Measurements from ENCODE around the gene SCGN.

SCGN gene

DNA sequence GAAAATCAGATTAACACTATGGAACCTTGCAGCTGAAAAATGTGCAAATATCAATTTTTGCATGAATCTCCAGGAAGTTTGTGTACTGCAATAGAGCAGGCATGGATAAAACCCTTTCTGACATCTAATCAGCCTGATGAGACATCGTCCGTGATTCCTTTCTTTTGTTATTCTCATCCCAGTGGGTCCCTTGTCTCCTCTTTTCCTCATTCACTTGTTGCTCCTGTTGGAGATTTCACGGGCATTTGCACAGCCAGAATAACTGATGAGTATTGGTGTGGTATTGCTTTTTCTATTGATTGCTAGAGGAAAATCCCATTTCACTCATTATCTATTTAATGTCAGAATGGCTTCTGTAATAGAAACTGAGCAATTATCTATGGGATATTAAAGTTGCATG lies 39.9 kb downstream of the SCGN start:
- no peak for DNase-seq

DNA sequence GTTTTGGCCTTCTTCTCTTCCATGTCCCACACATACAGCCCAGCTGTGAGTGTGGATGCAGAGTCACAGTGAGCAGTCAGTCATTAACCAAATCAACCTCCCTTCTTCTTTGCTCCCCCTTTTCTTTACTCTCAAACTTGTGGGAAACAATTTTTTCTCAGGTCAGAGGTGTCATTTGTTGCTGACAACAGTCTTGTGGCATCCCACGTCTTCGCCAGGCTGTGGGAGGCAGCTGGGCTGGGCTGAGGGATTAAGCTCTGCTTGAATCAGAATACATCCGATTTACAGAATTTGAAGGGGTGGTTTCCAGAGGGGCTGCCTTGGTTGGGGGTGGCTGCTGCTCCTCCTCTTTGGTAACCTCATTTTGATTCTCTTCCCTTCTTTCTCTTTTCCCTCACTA lies 40.5 kb downstream of the SCGN start:
- DNase-seq: no peak

DNA sequence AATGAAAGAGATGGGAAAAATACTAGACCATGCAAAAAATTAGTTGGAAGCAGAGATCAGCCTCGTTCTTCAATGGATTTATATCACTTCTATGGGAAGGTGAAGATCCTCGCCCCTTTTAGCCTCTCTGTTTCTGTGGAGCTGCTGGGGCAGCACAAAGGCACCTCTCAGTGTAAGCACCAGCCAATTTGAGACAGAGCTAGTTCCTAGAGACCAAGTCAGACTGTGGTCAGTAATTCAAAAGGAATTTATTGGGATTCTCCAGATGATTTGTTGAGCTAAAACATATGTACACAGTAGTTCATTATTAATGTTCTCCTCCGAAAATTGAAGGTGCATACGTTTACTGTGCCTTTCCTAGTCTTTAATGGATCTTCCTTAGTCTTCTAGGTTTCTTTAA lies 42.4 kb downstream of the SCGN start:
- DNase-seq: no peak

DNA sequence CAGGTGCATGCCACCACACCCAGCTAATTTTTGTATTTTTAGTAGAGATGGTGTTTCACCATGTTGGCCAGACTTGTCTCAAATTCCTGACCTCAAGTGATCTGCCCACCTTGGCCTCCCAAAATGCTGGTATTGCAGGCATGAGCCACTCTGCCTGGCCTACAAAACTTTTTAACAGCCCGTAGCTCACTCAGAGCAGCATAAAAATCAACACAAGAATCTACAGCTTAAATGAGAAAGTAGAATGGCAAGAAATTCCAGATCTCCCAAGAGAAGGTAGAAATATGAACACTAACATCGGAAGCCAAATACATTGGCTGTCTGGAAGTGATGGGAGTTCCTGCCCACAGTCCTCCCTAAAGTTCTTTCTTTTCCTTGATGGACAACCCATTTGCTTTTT lies 43.7 kb downstream of the SCGN start:
- no peak for DNase-seq

DNA sequence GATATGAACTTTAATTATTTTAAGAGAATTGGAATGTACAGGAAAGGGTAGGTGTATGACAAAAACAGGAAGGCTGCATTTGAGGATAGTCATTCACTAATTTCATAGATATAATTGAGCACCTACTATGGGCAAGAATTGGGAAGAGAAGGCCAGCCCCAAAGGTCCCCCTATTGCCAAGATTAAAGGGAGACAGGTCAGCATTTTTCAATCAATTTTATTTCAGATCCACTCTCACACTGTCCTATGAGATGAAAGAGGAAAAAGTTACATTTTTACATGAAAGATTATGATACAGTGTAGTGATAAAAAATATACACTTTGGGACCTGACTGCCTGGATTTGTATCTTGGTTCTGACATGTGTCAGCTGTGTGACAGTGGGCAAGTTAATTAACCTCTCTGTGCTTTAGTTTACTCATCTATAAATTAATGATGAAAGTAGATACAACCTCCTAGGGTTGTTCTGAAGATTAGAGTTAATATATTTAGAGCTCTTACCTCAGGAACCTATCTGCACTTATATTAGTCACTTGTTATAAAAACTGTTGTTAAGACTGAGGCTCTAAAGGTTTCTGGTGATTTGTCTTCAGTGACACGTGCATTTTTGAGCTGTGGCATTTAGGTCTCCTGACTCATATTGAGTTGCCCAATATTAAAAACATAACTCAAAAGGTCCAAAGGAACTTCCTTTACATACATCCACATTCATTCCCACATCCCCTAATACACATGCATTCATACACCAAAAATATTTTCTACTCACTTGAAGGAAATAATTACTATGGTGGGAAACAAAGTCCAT lies 45.7 kb downstream of the SCGN start:
- DNase-seq: no peak

DNA sequence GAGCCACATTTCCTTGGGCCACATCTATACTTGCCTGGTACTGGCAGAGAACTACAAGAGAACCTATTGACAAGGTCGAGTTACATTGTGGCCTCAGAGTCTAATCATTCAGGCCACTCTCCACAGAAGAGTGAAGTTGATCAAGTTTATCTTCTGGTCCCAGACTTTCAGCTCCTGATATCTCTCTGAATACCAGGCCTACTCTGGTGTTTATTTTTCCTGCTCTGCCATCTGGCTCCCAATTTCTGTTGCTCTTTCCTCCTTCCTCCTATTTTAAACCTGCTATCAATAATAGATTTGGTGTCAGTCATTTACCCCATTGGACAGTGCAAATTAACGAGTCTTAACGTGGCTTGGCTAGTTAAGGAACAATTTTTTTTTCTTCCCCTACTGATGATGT lies 46.6 kb downstream of the SCGN start:
- DNase-seq: no peak

DNA sequence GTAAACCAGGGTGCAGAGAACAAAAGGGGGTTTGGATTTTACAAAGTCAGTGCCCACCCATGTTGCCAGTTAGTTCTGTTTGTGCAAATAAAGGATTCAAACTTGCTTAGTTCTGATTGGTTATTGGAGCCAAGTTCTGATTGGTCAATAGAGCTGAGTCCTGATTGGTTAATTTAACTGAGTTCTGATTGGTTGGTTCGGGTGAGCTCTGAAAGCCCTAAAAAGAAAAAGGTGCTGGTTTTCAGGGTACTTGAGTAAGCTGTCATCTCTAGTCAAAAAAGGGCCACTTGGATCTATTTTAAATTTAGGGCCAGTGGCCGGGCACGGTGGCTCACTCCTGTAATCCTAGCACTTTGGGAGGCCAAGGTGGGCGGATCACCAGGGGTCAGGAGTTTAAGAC lies 47.6 kb downstream of the SCGN start:
- DNase-seq: no peak

DNA sequence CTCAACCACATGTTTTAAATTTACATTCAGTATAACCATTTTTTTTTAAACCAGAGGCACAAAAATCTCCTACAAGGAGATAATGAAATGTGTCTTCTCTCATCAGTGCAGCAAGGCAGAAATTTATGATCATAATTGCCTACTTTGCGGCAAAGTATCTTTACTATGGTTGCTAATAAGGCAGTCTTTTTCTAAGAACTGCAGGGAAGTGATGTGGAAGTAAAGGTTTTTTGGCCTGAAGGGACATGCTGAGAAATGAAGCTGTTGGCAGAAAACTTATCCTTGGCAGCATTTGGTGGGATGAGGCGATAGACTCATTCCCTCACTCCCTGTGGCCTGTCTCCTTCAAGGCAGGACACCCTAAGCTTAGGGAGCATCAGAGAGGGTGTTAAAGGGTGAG lies 48.7 kb downstream of the SCGN start:
- no peak for DNase-seq

DNA sequence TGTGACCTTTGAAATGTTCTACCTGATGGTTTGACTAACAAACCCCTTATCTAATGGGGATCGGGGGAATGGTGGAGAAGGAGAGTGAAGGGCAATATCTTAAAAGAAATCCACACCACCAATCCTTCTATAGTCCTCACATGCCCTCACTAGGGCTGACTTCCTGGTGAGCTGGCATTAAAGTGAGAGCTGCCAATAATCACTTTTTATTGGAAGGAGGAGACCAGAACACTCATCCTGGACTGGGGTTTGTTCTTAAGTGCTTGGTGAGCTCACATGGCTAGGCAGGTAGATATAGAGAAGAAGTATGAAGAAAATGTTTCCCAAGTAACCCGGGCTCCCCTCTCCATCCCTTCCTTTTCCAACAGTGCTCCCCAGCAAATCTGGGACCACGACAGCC lies 49.8 kb downstream of the SCGN start:
- DNase-seq: no peak

DNA sequence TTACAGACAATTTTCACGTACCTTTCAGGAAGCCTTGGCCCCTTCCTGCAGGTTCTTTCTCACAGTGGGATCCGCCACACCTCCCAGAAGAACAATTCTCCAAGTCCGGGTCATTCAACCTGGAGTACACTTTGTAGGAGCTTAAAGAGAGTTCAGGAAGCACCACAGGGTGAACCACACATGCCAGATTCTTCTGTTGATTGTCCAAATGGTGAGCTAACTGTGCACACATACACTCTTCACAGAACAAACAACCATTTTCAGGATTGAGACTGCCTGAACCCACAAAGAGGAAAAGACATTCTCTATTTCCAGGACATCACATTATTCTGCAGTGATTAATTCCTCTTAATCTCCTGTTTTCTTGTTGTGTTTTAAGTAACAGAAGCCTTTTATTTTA lies 51.0 kb downstream of the SCGN start:
- DNase-seq: no peak

DNA sequence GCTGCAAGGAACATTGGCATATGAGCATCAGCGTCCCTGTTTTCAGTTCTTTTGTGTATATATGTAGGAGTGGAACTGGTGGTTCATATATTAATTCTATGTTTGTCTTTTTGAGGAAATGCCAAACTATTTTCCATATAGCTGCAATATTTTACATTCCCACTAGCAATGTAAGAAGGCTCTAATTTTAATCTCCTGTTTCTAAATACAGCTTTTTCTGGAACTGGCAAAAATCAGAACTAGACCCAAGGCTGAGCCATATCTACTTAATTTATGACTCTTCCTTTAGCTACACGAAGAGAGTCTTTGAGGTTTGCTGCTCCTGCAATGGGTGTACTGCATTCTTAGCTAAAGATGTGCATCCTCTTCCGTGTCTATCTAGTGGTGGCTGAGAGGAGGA lies 52.0 kb downstream of the SCGN start:
- no peak for DNase-seq

DNA sequence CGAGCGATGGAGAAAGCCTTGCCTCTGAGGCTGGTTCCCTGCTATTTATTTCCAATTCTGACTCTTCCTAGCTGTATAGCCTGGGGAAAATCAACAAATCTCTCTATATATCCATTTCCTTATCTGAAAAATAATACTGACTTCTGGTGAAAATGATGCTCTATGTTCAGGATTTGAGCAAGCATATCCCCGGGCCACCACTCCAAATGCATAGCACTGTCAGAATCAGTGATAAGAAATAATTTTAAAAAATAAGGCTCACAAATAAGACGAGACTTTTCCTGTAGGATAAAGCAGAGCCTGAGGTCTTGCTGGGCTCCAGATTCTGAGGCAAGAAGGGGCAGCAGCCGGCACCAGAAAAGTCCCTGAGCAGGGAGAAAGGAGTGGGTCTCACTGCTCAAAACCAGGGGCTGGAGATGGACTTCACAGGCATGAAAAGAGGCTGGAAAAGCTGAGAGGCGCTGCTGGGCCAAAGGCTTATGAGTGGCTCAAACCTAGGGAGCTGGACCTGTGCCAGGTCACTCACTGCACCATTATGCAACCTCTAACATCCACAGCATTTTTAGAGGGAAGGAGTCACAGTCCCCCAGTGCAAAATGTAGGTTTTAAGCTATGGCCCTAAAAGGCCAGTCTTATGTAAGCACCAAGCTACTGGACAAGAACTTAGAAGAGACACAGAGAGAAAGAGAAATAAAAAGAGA lies 54.4 kb downstream of the SCGN start:
- no peak for DNase-seq

DNA sequence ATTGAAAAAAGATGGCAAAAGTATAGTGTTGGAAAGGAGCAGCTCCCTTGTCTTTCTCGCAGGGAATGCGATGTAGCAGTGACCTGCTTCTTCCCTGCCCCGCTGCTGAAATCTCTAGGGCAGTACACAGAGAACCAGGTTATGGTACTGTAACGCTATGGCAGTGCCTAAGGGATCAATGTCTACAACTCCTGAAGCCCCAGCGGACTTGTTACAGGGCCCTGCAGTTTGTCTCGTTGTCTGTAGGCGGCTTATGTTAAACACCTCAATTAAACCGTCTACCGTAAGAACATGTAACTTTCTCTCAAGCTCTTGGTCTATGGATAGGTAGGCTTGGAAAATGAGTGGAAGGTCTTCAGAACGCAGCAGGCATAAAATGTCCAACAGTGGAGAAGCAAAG lies 57.7 kb downstream of the SCGN start:
- DNase-seq: no peak

DNA sequence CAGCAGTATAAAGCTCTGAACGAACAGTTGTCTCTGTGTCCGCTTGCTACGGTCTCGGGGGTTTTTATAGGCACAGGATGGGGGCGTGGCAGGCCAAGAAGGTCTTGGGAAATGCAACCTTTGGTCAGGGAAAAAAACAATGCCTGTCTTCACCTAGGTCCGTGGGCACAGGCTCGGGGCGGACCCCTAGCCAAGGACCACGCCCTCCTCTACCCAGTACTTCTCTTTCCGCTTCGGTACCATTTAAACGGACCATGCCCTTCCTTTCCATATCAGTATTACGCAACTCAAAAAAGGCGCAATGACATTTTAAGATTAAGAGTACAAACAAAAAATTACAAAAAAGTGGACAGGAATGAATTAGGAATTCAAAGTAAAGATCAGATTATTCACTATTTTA lies 58.3 kb downstream of the SCGN start:
- DNase-seq: no peak

DNA sequence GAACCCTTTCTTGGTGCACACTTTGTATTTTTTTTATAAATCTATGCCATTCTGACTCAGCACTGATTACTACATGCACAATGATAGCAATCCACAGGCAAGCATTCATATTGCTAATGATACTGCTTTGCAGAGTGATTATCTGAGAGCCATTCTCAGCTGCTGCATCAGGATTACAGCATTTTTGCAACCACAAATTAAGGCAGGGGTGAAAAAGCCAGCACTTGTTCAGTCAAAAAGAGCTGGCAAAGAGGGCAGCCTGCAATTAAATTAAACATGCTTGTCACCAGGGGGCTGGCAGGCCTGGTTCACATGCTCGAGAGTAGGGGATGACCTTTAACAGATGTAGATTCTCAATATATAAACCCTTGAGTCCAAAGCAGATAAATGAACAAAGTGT lies 61.8 kb downstream of the SCGN start:
- peak; percentile 55 for DNase-seq

DNA sequence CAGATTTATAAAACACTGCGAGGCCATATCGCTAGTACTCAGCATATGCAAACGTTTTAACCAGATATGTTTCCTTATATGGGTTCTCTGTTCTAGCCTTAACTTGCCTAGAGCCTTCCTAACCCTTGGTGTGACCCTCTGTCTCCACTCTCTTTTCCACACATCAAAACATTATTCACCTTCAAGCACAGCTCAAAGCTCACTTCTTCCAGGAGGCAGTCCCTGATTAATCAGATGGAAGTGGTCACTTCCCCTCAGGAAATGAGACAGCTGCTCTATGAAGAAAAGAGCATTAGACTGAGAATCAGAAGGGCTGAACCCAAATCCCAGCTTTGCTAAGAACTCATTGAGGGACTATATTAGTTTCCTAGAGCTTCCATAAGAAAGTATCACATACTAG lies 62.8 kb downstream of the SCGN start:
- no peak for DNase-seq

DNA sequence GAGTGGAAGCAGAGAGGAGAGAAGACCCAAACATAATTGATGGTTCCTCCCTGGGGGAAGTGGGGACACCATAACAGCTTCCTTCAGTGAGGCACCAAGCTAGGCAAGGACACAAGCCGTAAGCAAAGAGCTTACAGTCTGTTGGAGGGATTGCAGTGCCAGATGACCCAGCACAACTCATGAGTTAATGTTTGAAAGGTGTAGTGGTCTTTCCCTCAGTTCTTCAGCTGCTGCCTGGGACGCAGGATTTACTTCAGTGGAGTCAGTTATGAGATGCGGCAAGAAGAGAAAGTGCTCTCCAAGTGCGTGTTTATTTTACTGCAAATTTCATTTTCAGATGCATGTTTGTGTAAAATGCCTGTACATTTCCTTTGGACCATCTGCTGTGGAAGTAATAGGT lies 63.8 kb downstream of the SCGN start:
- no peak for DNase-seq

DNA sequence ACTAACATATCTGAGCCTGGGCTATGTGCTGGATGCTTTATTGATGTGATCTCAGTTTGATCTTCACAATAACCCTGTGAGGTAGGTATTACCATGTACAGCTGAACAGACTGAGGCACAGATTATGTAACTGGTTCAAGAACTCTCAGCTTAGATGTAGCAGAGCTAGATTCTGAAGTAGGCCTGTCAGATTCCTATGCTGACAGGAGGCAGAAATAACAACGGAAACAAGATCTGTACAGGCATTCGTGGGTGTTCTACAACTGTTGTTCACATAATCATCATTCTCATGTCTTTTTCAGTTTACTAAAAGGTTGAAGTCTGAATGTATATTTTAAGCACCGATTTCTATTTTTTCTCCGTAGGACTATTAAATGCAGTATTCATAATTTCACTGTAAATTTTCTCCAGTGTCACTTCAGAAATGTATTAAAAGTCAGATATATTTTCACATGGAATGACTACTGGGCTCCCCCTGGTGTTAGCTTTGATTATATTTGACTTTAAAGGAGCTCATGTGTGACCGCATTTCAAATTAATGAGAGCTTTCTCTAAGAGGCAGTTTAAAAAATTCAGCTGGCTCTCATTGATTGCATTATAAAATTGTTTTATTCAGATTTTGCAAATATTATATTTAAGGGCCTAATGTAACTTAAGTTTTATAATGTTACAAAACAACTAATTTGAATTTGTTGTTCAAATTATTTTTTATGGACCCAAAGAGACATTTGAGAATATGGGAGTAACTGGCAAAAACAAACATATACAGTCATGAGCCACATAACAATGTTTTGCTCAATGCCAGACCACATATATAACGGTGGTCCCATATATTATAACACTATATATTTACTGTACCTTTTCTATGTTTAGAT lies 66.1 kb downstream of the SCGN start:
- DNase-seq: peak; percentile 59

DNA sequence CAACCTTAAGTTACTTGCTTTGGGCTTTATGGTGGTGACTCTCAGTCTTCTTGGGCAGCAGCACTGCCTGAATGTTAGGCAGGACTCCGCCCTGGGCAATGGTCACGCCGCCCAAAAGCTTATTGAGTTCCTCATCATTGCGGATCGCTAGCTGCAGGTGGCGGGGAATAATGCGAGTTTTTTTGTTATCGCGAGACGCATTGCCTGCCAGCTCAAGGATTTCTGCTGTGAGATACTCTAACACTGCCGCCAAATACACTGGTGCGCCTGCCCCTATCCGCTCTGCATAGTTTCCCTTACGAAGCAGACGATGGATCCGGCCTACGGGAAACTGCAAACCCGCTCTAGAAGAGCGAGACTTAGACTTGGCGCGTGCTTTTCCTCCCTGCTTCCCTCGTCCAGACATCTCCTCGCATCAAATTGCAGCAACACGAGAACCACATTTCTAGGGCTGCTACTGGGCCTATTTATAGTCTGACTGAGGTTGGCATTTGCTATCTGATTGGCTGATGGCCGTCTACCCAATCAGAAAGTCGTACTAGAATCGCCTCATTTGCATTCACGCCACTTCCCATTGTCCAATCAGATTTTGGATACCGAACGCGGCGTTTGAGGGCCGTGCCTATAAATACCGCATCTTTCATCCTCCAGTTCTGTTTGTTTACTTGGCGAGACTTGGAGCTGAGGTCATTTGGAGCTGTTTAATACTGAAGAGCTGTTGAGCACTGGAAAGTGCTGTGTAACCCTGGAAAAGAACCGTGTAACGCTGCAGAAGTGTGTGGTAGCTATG lies 74.3 kb downstream of the SCGN start:
- DNase-seq: no peak

DNA sequence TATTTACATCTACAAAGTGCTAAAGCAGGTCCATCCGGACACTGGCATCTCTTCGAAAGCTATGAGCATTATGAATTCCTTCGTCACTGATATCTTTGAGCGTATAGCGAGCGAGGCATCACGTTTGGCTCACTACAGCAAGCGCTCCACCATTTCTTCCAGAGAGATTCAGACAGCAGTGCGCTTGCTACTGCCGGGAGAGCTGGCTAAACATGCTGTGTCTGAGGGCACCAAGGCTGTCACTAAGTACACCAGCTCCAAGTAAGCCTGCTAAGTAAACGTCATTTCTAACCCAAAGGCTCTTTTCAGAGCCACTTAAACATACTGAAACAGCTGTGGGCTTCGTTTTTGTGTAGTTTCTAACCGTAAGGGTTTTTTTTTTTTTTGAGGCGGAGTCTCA lies 75.0 kb downstream of the SCGN start:
- DNase-seq: no peak

DNA sequence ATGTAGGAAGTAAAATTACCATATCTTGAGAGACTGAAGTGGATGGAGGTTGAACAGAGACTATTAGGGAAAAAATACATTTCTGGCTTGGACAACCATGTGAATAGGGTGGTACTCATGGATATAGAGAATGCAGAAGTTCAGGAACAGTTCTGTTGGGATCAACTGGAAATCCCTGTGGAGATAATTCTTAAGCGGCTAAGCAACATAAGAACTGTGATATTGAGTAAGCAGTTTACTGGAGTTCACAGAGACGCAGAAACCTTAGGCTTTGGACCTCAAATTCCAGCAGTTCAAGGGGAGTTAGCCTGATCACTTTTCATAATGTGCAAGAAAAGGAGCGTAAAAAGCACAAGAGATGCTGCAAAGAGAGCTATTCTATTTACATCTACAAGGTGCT lies 78.9 kb downstream of the SCGN start:
- no peak for DNase-seq

DNA sequence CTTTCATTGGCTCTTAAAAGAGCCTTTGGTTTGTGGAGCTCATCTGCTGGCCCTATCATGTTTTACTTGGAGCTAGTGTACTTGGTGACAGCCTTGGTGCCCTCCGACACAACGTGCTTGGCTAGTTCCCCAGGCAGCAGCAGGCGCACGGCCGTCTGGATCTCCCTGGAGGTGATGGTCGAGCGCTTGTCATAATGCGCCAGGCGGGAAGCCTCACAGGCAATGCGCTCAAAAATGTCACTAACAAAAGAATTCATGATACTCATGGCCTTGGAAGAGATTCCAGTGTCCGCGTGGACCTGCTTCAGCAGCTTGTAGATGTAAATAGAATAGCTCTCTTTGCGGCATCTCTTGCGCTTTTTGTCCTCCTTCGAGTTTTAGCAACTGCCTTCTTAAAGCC lies 79.7 kb downstream of the SCGN start:
- DNase-seq: no peak
